Endothelial cell of umbilical vein (primary cell): Measurements from ENCODE around the gene SLC38A8. TPM values are rescaled to one million over a fixed set of nuclear protein-coding genes. Genes with fewer than 3 reads are reported as not detected.

ENCODE experiments used
- BruUV-seq: library from RNA; stranded (reverse); fragments of 400-500 nt; replicated peaks from 2 replicates; lab custom pipeline; 2021; lab: Mats Ljungman, UMichigan
- CTCF ChIA-PET: fragments of 300-600, 350-600 bp; sonication (Branson Sonifier 250); formaldehyde crosslinking; loops from one replicate; lab custom pipeline; 2021; ENCODE audit warnings: antibody characterized with exemption, inconsistent platforms; lab: Charles Lee
- POLR2A ChIA-PET: fragments of 300-600, 350-600 bp; sonication (Branson Sonifier 250); formaldehyde crosslinking; loops from one replicate; lab custom pipeline; 2021; ENCODE audit warnings: antibody characterized with exemption, inconsistent platforms; lab: Charles Lee
- DNase-seq: peaks from one replicate; pipeline ENCODE4 v3.0.0-alpha.2; 2011; ENCODE audit warnings: low read depth, low spot score
- FAIRE-seq: peaks from 2 replicates; lab custom pipeline; 2011; peaks lifted over from hg19 to GRCh38; lab: Jason Lieb, UNC
- H2AFZ ChIP-seq: 2 replicates; pipeline ENCODE4 v1.6.0; 2012; ENCODE audit warnings: low read depth, low read length, control low read depth, inconsistent platforms
- H3K27ac ChIP-seq: 2 replicates; pipeline ENCODE4 v1.5.1; 2011; ENCODE audit warnings: low read depth, mild to moderate bottlenecking, control low read depth, low read length, moderate library complexity; ENCODE audit not compliant: insufficient read depth
- H3K27me3 ChIP-seq, 2 experiments: 2 replicates each; pipeline versions ENCODE4 v1.6.0 to v1.6.1; 2011; ENCODE audit warnings: low read length in 2 of 2, mixed read lengths in 1 of 2; ENCODE audit not compliant: control insufficient read depth in 2 of 2, insufficient read depth in 2 of 2
- H3K36me3 ChIP-seq, 2 experiments: 2 replicates in 1 of 2; 3 replicates in 1 of 2; pipeline ENCODE4 v1.5.1; 2011; ENCODE audit warnings: low read length in 2 of 2, mild to moderate bottlenecking in 1 of 2, moderate library complexity in 1 of 2; ENCODE audit not compliant: control insufficient read depth in 2 of 2, insufficient read depth in 2 of 2; ENCODE audit errors: extremely low read depth in 1 of 2
- H3K4me1 ChIP-seq: 3 replicates; pipeline ENCODE4 v1.5.1; 2011; ENCODE audit warnings: mild to moderate bottlenecking, low read length; ENCODE audit not compliant: control insufficient read depth, insufficient read depth; ENCODE audit errors: extremely low read depth
- H3K4me2 ChIP-seq: 2 replicates; pipeline ENCODE4 v1.6.1; 2011; ENCODE audit warnings: low read length, control low read depth, mixed read lengths; ENCODE audit not compliant: insufficient read depth
- H3K4me3 ChIP-seq, 3 experiments: fragments of 200-600 bp in 1 of 3; sonication (generic), shearing (Covaris generic) in 1 of 3; replicated peaks in 1 of 3; 2 replicates each; pipeline ENCODE4 v1.5.1; 2011 to 2016; ENCODE audit warnings: control low read depth in 3 of 3, low read length in 3 of 3, mild to moderate bottlenecking in 2 of 3, inconsistent platforms in 1 of 3, low read depth in 1 of 3, moderate library complexity in 1 of 3; ENCODE audit not compliant: insufficient read depth in 1 of 3
- H3K79me2 ChIP-seq: 2 replicates; pipeline ENCODE4 v1.6.0; 2012; ENCODE audit warnings: low read length, inconsistent platforms; ENCODE audit not compliant: control insufficient read depth, insufficient read depth
- H3K9ac ChIP-seq: replicated peaks from 2 replicates; pipeline ENCODE3; 2011; ENCODE audit warnings: low read length, control low read depth; ENCODE audit not compliant: insufficient read depth; ENCODE audit errors: extremely low read depth
- H3K9me1 ChIP-seq: replicated peaks from 3 replicates; pipeline ENCODE4 v1.6.0; 2011; ENCODE audit warnings: mild to moderate bottlenecking, low read length; ENCODE audit not compliant: control insufficient read depth, insufficient read depth; ENCODE audit errors: extremely low read depth
- H3K9me3 ChIP-seq: replicated peaks from 2 replicates; pipeline ENCODE4 v1.5.1; 2012; ENCODE audit warnings: low read length, inconsistent platforms; ENCODE audit not compliant: control insufficient read depth, insufficient read depth
- H4K20me1 ChIP-seq: replicated peaks from 2 replicates; pipeline ENCODE3; 2011; ENCODE audit warnings: mild to moderate bottlenecking, low read length; ENCODE audit not compliant: control insufficient read depth, insufficient read depth; ENCODE audit errors: extremely low read depth
- CTCF ChIP-seq, 2 donors: IDR thresholded peaks; 1 replicate in 1 of 2; 2 replicates in 1 of 2; pipeline ENCODE4 v1.5.1; 2011; ENCODE audit warnings: low read length in 2 of 2, mild to moderate bottlenecking in 2 of 2, moderate library complexity in 2 of 2, control low read depth in 1 of 2, inconsistent platforms in 1 of 2, low read depth in 1 of 2; ENCODE audit not compliant: insufficient read depth in 1 of 2; ENCODE audit errors: extremely low read depth in 1 of 2
- EZH2 ChIP-seq: IDR thresholded peaks from 2 replicates; pipeline ENCODE4 v1.6.1; 2012; ENCODE audit warnings: borderline replicate concordance, low read depth, mild to moderate bottlenecking, moderate library complexity, low read length, inconsistent platforms; ENCODE audit not compliant: severe bottlenecking
- FOS ChIP-seq: IDR thresholded peaks from 2 replicates; pipeline ENCODE4 v1.6.1; 2011; ENCODE audit warnings: mild to moderate bottlenecking, low read length, moderate library complexity, borderline replicate concordance; ENCODE audit not compliant: insufficient read depth
- GATA2 ChIP-seq: IDR thresholded peaks from 2 replicates; pipeline ENCODE4 v1.7.0; 2011; ENCODE audit warnings: low read depth, mild to moderate bottlenecking, moderate library complexity, mixed read lengths, low read length; ENCODE audit not compliant: insufficient read length, insufficient read depth
- JUN ChIP-seq: IDR thresholded peaks from 2 replicates; pipeline ENCODE4 v1.6.1; 2011; ENCODE audit warnings: borderline replicate concordance, low read depth; ENCODE audit not compliant: insufficient read length, insufficient read depth
- MAX ChIP-seq: IDR thresholded peaks from 2 replicates; pipeline ENCODE4 v1.6.1; 2011; ENCODE audit not compliant: insufficient read depth, insufficient read length
- MYC ChIP-seq: IDR thresholded peaks from one replicate; pipeline ENCODE4 v1.6.1; 2011; ENCODE audit warnings: mild to moderate bottlenecking, low read depth, low read length
- POLR2A ChIP-seq: IDR thresholded peaks from 2 replicates; pipeline ENCODE4 v1.6.1; 2012; ENCODE audit warnings: low read depth, mild to moderate bottlenecking, control low read depth, low read length
- POLR2AphosphoS5 ChIP-seq: IDR thresholded peaks from 2 replicates; pipeline ENCODE4 v1.6.1; 2012; ENCODE audit warnings: low read depth, mild to moderate bottlenecking, control low read depth, low read length, moderate library complexity; ENCODE audit not compliant: insufficient read depth
- dilution Hi-C: fragments of 300-500 bp; cut with MboI; formaldehyde crosslinking; loops from one replicate; pipeline ENCODE4 v1.15.0; 2019; ENCODE audit warnings: low sequenced_read_pairs; ENCODE audit not compliant: extremely low pct_ligation_motif_present
- intact Hi-C: fragments of 100-400 bp; cut with micrococcal nuclease; formaldehyde crosslinking; loops from one replicate; pipeline ENCODE4 v1.10.0; 2022
- polyA plus RNA-seq, 4 experiments: library from polyadenylated mRNA; depleted of rRNA in 3 of 4; stranded (reverse) in 3 of 4; unstranded in 1 of 4; fragments of >200 nt; gene quantifications; 2 replicates each; pipeline versions ENCODE4 v1.2.1 to v1.2.3, GENCODE V29; 2011 to 2012; ENCODE audit warnings: missing spikeins in 1 of 4
- total RNA-seq: library from RNA; stranded (reverse); gene quantifications from 2 replicates; pipeline ENCODE4 v1.2.3, GENCODE V29; 2021

SLC38A8 gene
- total and polyA plus RNA-seq, 2 donors (not counting 3 experiments of a cell fraction or from before 2014, with no cell fraction given): not detected

GRCh38 chr16:84087001-84087400, 44.4 kb upstream of the SLC38A8 start:
- ChIA-PET CTCF (interaction anchor here (1.0 kb wide), 1 partner anchor 221 kb away, joined by 3 read pairs; no protein-coding TSS in a partner anchor), POLR2A (no interaction called here)
- DNase-seq: no peak
- Histone ChIP-seq H3K9me3 (no peaks in the 10 kb centered on the region), H3K27ac (no peak overlapping the region), H3K4me1 (no peaks in the 10 kb centered on the region), H3K9me1 (no peaks in the 10 kb centered on the region), H3K4me3 (no peak overlapping the region), H3K36me3 (peaks cover 18 to 48% of the 10 kb centered on the region in 2 experiments), H3K4me2 (no peak overlapping the region), H3K9ac (no peak overlapping the region), H3K79me2 (no peaks in the 10 kb centered on the region), H3K27me3 (no peaks in the 10 kb centered on the region), H2AFZ (no peak overlapping the region), H4K20me1 (no peaks in the 10 kb centered on the region)
- intact Hi-C loops: no loop called here
- FAIRE-seq: no peak
- TF ChIP-seq MYC (no peak), CTCF (IDR thresholded peaks at IDR 0.05; ENCODE audit: extremely low read depth in 1 of 2, insufficient read depth in 1 of 2, low read depth in 1 of 2, low read length in 2 of 2) (no peak), JUN (no peak), POLR2A (no peak), FOS (no peak), GATA2 (no peak), POLR2AphosphoS5 (no peak), EZH2 (no peak), MAX (no peak)
- BruUV-seq: no TSS peak
- dilution Hi-C loops: no loop called here
